Right lobe of liver (tissue), 4 donors: ENCODE measurements around the gene CR1L.
"Not testable (repeated sequence)": the region's sequence is repeated elsewhere in the genome, so short reads cannot be mapped to it uniquely, and the experiment has no call there.

Experiments used
- POLR2A ChIP-seq: fragments of 450-650 bp; IDR thresholded peaks from one replicate; pipeline ENCODE4 v1.6.1; 2017; ENCODE audit warnings: antibody characterized with exemption, mild to moderate bottlenecking
- TF ChIP-seq, protein P1 (sequence below), 4 donors: fragments of 200-600 bp in 3 of 4; fragments of 450-650 bp in 1 of 4; IDR thresholded peaks; one replicate each; pipeline versions ENCODE4 v1.5.1 to v1.8.0; 2016 to 2022; ENCODE audit warnings: antibody characterized with exemption in 4 of 4, mild to moderate bottlenecking in 2 of 4
- donor health status: DM: no; HTN: no; CAD: no.
- donor health status: DM: no; HTN: no; CAD: no.
- donor health status: DM: no; HTN: yes; CAD: no.

DNA sequence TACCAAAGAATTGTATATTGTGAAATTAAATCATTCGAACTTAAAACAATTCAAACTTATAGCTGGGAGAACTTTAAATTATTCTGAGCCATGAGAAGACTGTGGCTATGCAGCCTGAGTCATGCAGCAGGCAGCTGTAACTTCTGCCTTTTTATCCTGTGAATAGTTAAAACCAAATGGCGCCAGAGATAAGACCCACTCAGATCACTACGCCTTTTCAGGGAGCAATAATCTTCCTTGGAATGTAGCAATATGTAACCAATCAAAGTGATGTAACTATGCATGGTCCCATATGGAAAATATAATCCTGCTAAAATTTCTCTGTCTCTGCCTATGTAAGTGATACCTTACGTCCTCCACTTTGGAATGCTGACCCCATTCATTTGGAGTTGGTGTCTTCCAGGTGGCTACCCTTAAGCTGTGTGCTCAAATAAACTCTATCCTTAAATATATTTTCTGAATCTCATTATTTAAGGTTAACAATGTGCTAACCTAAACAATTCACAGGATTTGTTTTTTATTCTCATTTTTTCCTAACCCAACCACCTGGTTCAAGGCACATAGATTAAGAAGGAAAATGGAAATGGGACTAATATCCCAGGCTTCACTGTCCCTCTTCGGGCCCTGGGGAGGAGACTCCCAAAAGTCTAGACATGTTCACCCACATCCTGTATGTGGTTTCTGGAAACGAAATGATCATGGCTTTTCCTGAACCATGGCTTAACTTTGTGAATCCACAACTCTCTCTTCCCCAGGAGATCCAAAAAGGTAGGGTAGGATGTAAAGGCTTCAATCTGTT, 35.9 kb downstream of the CR1L start:
- TF ChIP-seq, protein P1, sequence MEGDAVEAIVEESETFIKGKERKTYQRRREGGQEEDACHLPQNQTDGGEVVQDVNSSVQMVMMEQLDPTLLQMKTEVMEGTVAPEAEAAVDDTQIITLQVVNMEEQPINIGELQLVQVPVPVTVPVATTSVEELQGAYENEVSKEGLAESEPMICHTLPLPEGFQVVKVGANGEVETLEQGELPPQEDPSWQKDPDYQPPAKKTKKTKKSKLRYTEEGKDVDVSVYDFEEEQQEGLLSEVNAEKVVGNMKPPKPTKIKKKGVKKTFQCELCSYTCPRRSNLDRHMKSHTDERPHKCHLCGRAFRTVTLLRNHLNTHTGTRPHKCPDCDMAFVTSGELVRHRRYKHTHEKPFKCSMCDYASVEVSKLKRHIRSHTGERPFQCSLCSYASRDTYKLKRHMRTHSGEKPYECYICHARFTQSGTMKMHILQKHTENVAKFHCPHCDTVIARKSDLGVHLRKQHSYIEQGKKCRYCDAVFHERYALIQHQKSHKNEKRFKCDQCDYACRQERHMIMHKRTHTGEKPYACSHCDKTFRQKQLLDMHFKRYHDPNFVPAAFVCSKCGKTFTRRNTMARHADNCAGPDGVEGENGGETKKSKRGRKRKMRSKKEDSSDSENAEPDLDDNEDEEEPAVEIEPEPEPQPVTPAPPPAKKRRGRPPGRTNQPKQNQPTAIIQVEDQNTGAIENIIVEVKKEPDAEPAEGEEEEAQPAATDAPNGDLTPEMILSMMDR (IDR thresholded peaks at IDR 0.05) = not testable (repeated sequence)
- not testable (repeated sequence) for TF ChIP-seq POLR2A
